K562 (cell line): ENCODE data around the gene KCP. TPM values are rescaled to one million over a fixed set of nuclear protein-coding genes. Genes with fewer than 3 reads are reported as not detected.

Experiments
- EZH2 ChIP-seq: IDR thresholded peaks from 2 replicates; pipeline ENCODE4 v1.6.1; 2012; ENCODE audit warnings: low read depth, mild to moderate bottlenecking, inconsistent platforms, low read length, borderline replicate concordance
- HDAC2 ChIP-seq: fragments of 450-650 bp; IDR thresholded peaks from 2 replicates; pipeline ENCODE4 v1.6.1; 2016; ENCODE audit warnings: mild to moderate bottlenecking
- NCOR1 ChIP-seq: fragments of 450-650 bp; IDR thresholded peaks from 2 replicates; pipeline ENCODE4 v1.6.1; 2016; ENCODE audit warnings: mild to moderate bottlenecking, moderate library complexity
- NONO ChIP-seq, 2 experiments: fragments of 200-400 bp in 1 of 2; fragments of 450-650 bp in 1 of 2; formaldehyde crosslinking in 1 of 2; IDR thresholded peaks; 2 replicates each; pipeline ENCODE4 v1.6.1; 2017; ENCODE audit warnings: low read depth in 2 of 2, mild to moderate bottlenecking in 2 of 2, moderate library complexity in 2 of 2, low read length in 1 of 2
- PRMT5 ChIP-seq: sonication (generic); formaldehyde crosslinking; IDR thresholded peaks from 2 replicates; pipeline ENCODE4 v1.5.0; 2020; ENCODE audit warnings: missing genetic modification reagents
- RHOXF2B ChIP-seq: fragments of 250-450 bp; sonication (Bioruptor Pico); conservative IDR thresholded peaks from 2 replicates; pipeline ENCODE4 v1.5.1; 2021
- SIN3A ChIP-seq, 2 experiments: fragments of 150-350 bp in 1 of 2; IDR thresholded peaks; 2 replicates each; pipeline ENCODE4 v1.6.1; 2011 to 2016; ENCODE audit warnings: borderline replicate concordance in 2 of 2, low read depth in 2 of 2, low read length in 2 of 2, mild to moderate bottlenecking in 2 of 2, moderate library complexity in 2 of 2; ENCODE audit not compliant: control insufficient read depth in 1 of 2
- SMARCA5 ChIP-seq: fragments of 450-650 bp; IDR thresholded peaks from 2 replicates; pipeline ENCODE4 v1.6.1; 2016
- SMARCB1 ChIP-seq: IDR thresholded peaks from 2 replicates; pipeline ENCODE4 v1.6.1; 2011; ENCODE audit warnings: improper control_type of control experiment, low read depth; ENCODE audit not compliant: insufficient read length
- STAT5B ChIP-seq: fragments of 250-450 bp; sonication (Bioruptor Pico); IDR thresholded peaks from 2 replicates; pipeline ENCODE4 v1.8.0; 2021; ENCODE audit warnings: mild to moderate bottlenecking, inconsistent platforms
- TRIM24 ChIP-seq, 2 experiments: fragments of 450-650 bp; IDR thresholded peaks; 2 replicates each; pipeline ENCODE4 v1.6.1; 2016
- ZBTB7A ChIP-seq: IDR thresholded peaks from 2 replicates; pipeline ENCODE4 v1.6.1; 2011; ENCODE audit warnings: low read depth, mild to moderate bottlenecking, low read length, moderate library complexity, borderline replicate concordance; ENCODE audit not compliant: control insufficient read depth
- ZMIZ1 ChIP-seq, 2 experiments: fragments of 150-350 bp in 1 of 2; IDR thresholded peaks; 2 replicates each; pipeline ENCODE4 v1.6.1; 2012 to 2016; ENCODE audit warnings: low read depth in 2 of 2, low read length in 2 of 2, mild to moderate bottlenecking in 1 of 2, moderate library complexity in 1 of 2
- ZNF583 ChIP-seq: fragments of 250-450 bp; sonication (Bioruptor Pico); IDR thresholded peaks from 2 replicates; pipeline ENCODE4 v1.4.0; 2020
- ZSCAN29 ChIP-seq: fragments of 450-650 bp; IDR thresholded peaks from 2 replicates; pipeline ENCODE4 v1.6.1; 2017
- ZSCAN32 ChIP-seq: fragments of 450-650 bp; formaldehyde crosslinking; IDR thresholded peaks from 2 replicates; pipeline ENCODE4 v1.4.0; 2020; ENCODE audit warnings: mild to moderate bottlenecking, moderate library complexity
- polyA plus RNA-seq, 8 experiments: library from polyadenylated mRNA; depleted of rRNA in 4 of 8; stranded (reverse) in 5 of 8; unstranded in 3 of 8; fragments of >200 nt; fragmentation: Nextera tagmentation in 2 of 8; fragmentation: Illumina TruSeq in 1 of 8; extraction: Ambion mirVana in 2 of 8; extraction: Trizol in 1 of 8; gene quantifications; 2 replicates each; pipeline versions ENCODE4 v1.2.1 to v1.2.3, GENCODE V29; 2011 to 2014; ENCODE audit warnings: inconsistent platforms in 1 of 8, missing spikeins in 1 of 8
- total RNA-seq, 7 experiments: library from RNA; depleted of rRNA in 6 of 7; stranded (reverse); fragments of >200 nt in 6 of 7; fragmentation: Illumina TruSeq in 2 of 7; extraction: Trizol in 2 of 7; gene quantifications; 2 replicates each; pipeline versions ENCODE4 v1.2.1 to v1.2.3, GENCODE V29; 2011 to 2021; ENCODE audit warnings: low replicate concordance in 1 of 7
- TF ChIP-seq, protein P1 (sequence below): fragments of 450-650 bp; IDR thresholded peaks from 2 replicates; pipeline ENCODE4 v1.6.1; 2016; ENCODE audit warnings: low read depth

The KCP gene
- total and polyA plus RNA-seq, 9 of the 15 experiments (the other 6 are each of a cell fraction or from before 2014, with no cell fraction given) = 0.06 to 0.17 (median 0.12) TPM; not detected in 3

- TF ChIP-seq ZSCAN29 (no peak), ZSCAN32 (CRISPR knock-in tag) (no peak), NCOR1 (no peak), HDAC2 (no peak), STAT5B (CRISPR knock-in tag) (no peak), SMARCB1 (no peak), NONO (IDR thresholded peaks at IDR 0.05; ENCODE audit: low read depth in 2 of 2, low read length in 1 of 2) (no peak), ZBTB7A (no peak), RHOXF2B (0 out of 2 replicates have a peak, but pooled peaks have one; percentile 39), SMARCA5 (no peak), SIN3A (IDR thresholded peaks at IDR 0.05; ENCODE audit: borderline replicate concordance in 2 of 2, control insufficient read depth in 1 of 2, low read depth in 2 of 2, low read length in 2 of 2) (no peak), ZMIZ1 (IDR thresholded peaks at IDR 0.05; ENCODE audit: low read depth in 2 of 2, low read length in 2 of 2) (0 out of 4 replicates have a peak, but pooled peaks of 1 of the 2 experiments have one; percentile 17), PRMT5 (CRISPR knock-in tag) (no peak), TRIM24 (IDR thresholded peaks at IDR 0.05) (no peak), EZH2 (no peak), ZNF583 (CRISPR knock-in tag) (no peak)
- TF ChIP-seq, protein P1, sequence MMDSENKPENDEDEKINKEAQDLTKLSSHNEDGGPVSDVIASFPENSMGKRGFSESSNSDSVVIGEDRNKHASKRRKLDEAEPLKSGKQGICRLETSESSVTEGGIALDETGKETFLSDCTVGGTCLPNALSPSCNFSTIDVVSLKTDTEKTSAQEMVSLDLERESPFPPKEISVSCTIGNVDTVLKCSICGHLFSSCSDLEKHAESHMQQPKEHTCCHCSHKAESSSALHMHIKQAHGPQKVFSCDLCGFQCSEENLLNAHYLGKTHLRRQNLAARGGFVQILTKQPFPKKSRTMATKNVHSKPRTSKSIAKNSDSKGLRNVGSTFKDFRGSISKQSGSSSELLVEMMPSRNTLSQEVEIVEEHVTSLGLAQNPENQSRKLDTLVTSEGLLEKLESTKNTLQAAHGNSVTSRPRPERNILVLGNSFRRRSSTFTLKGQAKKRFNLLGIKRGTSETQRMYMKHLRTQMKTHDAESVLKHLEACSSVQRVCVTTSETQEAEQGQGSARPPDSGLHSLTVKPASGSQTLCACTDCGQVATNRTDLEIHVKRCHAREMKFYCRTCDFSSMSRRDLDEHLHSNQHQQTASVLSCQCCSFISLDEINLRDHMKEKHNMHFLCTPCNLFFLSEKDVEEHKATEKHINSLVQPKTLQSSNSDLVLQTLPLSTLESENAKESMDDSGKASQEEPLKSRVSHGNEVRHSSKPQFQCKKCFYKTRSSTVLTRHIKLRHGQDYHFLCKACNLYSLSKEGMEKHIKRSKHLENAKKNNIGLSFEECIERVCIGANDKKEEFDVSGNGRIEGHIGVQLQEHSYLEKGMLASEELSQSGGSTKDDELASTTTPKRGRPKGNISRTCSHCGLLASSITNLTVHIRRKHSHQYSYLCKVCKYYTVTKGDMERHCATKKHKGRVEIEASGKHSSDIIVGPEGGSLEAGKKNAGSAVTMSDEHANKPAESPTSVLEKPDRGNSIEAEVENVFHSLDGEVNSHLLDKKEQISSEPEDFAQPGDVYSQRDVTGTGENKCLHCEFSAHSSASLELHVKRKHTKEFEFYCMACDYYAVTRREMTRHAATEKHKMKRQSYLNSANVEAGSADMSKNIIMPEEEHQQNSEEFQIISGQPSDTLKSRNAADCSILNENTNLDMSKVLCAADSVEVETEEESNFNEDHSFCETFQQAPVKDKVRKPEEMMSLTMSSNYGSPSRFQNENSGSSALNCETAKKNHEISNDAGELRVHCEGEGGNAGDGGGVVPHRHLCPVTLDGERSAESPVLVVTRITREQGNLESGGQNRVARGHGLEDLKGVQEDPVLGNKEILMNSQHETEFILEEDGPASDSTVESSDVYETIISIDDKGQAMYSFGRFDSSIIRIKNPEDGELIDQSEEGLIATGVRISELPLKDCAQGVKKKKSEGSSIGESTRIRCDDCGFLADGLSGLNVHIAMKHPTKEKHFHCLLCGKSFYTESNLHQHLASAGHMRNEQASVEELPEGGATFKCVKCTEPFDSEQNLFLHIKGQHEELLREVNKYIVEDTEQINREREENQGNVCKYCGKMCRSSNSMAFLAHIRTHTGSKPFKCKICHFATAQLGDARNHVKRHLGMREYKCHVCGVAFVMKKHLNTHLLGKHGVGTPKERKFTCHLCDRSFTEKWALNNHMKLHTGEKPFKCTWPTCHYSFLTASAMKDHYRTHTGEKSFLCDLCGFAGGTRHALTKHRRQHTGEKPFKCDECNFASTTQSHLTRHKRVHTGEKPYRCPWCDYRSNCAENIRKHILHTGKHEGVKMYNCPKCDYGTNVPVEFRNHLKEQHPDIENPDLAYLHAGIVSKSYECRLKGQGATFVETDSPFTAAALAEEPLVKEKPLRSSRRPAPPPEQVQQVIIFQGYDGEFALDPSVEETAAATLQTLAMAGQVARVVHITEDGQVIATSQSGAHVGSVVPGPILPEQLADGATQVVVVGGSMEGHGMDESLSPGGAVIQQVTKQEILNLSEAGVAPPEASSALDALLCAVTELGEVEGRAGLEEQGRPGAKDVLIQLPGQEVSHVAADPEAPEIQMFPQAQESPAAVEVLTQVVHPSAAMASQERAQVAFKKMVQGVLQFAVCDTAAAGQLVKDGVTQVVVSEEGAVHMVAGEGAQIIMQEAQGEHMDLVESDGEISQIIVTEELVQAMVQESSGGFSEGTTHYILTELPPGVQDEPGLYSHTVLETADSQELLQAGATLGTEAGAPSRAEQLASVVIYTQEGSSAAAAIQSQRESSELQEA = 0 out of 2 replicates have a peak, but pooled peaks have one; percentile 0
Measured at GRCh38 chr7:128859232-128860157, 51.0 kb downstream of the KCP start (continued).
